ENCODE results near the gene TOP1. TPM values are rescaled to one million over a fixed set of nuclear protein-coding genes. Genes with fewer than 3 reads are reported as not detected.
"Not testable (repeated sequence)": the region's sequence is repeated elsewhere in the genome, so short reads cannot be mapped to it uniquely, and the experiment has no call there.

The TOP1 gene
- total RNA-seq, 1 experiment from 2014 or later, result 14.3 TPM

DNA sequence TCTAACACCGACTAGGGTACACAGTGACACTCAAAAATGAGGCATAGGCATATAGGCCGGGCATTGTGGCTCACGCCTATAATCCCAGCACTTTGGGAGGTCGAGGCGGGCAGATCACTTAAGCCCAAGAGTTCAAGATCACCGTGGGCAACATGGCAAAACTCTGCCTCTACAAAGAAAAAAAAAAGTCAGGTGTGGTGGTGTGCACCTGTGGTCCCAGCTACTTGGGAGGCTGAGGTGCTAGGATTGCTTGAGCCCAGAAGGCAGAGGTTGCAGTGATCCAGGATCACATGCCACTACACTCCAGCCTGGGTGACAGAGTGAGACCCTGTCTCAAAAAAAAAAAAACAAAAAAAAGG, 24.7 kb upstream of the TOP1 start:
- DNase-seq (ENCODE audit: low spot score), result not testable (repeated sequence)

DNA sequence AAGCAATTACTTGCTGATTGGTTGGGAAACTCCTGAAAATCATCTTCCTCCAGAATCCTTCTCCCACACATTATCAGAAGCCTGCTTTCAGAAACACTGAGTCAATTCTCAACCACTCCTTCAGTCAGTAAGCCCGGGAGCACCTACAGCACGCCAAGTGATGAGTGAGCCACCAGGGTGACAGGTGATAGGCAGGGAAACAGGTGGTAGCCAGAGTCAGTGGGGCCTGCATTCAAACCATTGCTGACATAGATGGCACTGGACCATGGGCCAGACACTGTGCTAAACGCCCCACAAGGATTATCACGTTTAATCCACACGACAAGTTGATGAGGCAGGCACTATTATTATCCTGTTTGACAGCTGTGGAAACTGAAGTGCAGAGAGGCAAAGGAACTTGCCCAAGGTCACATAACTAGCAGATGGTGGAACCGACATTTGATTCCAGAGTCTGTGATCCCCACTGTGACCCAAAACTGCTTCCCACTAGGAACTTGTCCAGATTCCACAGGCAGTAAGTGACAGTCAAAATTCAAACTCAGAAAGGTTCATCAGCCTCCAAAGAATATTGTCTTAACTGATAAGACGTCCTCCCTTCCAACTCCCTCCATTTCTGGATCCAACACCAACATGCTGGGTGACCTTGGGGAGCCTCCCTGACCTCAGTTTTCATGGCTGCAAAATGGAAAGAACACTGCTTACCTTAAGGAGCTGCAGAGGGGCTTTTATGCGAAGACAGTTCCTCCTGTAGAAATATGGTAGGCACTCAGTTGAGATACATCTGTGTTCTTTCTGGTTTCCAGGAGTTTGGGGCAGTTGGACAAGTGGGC, 23.9 kb upstream of the TOP1 start:
- no peak for DNase-seq (ENCODE audit: low spot score)

DNA sequence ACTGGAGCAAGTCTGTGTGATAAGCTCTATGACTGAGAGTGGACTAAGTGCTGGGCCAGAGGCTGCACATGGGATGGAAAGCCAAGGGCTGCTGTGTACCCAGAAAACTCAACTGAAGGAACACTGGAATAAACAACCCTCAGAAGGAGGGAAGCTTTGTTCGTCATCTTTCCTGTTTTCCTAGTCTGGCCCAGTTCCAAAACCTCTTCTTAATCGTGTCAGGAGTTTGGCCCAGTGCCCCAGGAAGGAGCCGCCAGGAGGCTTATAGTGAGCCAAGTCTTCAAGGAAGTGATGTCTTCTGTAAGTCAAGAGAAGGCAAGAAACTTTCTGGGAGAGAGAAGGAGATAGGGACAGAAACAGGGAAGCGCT, 23.3 kb upstream of the TOP1 start:
- peak; percentile 91 for DNase-seq (ENCODE audit: low spot score)

DNA sequence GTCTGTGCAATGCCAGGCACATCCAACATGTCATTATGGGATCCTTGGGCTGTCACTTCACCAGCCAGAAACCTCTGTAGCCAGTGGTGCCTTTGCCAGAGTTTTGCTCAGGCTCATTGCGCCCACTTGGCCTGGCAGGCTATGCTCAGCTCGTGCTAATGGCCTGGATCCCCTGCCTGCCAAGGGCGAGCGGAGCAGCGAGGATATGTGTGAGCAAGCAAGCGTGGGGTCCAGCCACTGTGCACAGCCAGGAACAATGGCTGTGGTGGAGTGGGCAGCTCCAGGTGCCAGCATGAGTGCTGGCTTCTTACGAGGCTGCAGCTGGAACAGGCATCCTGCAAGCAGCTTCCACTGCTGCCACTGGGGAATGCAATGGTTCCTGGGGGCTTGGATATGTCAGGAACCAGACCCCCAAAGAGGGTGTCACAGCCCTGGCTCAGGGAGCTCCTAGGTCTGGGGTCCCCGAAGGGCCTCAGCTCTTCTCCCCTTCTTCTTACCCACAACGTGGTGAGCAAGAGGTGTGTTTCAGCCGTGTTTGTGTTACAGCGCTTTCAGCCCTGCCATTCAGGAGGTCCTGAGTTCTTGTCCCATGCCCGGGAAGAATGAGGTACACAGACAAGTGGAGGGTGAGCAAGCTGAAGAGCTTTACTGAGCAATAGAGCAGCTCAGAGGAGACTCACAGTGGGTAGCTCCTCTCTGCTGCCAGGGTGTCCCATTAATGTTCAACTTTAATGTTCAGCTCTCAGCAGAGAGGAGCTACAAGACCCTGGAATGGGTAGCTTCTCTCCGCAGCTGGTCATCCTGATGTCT, 22.3 kb upstream of the TOP1 start:
- DNase-seq (ENCODE audit: low spot score), result no peak

DNA sequence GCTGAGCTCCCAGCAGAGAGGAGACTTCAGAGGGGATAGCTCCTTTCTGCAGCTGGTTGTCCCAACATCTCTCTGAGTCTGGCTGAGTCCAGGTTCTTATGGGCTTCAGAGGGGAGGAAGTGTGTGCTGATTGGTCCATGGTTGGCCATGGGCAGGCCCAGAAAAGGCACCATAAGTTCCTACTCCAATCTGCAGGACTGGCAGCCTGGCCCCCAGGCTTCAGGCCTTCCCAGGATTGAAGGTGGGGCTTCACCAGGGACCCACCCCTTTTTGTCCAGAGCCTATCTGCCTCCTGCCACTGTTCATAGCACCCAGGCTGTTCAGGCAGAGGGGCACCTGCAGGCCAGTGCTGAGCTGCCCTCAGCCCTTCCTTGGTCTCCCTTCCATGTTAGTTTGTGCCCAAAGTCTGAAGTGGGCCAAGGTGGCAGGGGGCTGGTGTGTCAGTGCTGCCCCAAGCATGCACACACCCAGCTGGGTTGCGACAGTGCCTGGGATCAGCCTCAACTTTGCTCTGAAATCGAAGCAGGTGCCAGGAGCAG, 21.6 kb upstream of the TOP1 start:
- no peak for DNase-seq (ENCODE audit: low spot score)

DNA sequence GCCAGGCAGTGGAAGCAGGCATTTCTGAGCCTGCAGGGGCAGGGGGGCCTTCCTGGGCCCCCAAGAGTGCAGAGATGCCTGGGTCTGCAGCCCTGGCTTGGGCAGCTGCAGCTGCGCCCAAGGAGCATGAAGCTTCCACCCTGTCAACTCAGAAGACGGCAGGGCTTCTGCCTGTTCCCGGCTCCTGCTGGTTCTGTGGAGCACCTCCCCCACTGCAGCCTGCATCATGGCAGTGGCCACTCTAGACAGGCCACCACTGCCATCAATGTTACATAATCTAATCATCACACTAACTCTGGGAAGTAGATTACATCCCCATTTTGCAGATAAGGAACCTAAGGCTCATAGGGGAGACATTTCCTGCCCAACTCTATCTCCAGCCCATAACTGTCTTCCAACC, 21.1 kb upstream of the TOP1 start:
- no peak for DNase-seq (ENCODE audit: low spot score)

DNA sequence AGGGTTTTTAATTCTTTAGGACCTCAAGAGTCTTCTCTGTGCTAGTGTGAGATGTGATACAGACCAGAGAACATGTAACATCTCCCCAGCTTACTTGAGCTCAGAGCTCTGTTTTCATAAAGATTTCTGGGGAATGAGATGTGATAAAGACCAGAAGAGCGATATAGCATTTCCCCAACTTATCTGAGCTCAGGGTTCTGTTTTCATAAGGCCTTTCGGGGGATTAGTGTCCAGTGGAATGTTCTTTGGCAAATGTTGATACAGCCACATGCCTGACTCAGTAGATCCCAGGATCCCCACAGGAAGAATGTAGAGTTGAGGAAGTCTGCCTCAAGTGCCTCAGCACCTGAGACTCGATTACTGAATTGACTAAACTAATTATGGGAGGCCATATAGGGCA, 18.7 kb upstream of the TOP1 start:
- DNase-seq (ENCODE audit: low spot score), result no peak

DNA sequence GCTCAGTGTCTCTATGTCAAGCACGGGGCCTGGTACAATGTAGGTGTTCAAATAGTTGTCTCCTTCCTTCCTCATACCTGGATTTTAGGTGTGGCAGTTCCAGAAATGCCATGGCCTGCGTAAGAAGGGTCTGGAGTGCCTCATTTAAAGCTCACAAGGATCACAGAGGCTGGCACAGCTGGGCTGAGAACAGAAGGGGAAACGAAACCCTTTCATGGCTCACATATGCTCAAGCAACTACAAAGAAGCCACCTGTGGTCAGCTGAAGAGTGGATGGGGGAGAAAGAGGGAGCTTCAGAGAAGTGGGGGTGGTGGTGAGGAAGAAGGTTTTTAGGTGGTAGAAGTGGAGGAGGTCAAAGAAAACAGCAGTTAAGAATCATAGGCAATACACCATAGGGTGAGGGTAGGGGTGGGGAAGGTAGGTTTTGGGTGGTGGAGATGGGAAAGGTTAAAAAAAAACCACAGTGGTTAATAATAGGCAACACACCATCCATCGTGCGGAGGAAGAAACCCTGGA, 17.0 kb upstream of the TOP1 start:
- DNase-seq (ENCODE audit: low spot score), result no peak

DNA sequence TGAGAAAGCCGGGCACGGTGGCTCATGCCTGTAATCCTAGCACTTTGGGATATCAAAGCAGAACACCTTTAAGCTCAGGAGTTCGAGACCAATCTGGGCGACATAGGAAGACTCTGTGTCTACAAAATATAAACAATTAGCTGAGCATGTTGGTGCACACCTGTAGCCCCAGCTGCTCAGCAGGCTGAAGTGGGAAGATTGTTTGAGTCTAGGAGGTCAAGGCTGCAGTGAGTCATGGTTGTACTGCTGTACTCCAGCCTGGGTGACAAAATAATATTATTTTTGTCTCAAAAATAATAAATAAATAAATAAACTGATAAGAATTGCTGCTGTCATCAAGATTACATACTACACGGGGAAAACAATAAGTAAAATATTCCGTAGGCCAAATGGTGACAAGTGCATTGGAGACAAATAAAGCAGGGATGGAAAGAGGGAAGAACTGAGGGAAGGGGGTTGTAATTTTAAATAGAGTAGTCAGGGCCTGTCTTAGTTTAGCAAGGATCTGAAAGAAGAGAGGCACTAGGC, 14.0 kb upstream of the TOP1 start:
- DNase-seq (ENCODE audit: low spot score), result no peak

DNA sequence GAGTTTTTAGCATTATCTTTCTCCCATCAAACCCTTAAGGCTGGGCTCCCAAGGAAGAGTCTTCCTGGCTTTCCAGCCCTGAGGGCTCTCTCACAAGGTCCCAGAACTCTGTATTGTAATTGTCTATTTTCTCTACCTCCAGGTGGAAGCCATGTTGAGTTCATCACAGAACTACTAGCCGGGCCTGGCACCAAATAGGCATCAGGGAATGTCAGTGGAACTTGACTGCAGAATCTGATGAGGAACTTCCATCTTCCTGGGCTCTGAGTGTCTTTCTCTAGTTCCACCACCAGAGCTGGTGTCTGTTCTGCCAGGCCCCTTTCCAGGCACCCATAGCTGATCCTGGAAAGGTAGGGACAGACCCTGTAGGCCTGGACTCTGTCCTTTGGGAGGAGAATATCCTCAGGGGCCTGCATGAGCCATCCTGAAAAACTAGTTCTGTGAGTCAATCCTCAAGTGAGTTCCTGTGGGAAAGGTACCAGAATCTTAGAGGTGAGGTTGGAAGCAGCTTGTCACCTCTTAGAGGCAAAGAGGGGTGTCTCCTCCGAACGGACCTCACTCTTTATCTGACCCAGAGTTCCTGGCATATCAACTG, 11.1 kb upstream of the TOP1 start:
- no peak for DNase-seq (ENCODE audit: low spot score)

DNA sequence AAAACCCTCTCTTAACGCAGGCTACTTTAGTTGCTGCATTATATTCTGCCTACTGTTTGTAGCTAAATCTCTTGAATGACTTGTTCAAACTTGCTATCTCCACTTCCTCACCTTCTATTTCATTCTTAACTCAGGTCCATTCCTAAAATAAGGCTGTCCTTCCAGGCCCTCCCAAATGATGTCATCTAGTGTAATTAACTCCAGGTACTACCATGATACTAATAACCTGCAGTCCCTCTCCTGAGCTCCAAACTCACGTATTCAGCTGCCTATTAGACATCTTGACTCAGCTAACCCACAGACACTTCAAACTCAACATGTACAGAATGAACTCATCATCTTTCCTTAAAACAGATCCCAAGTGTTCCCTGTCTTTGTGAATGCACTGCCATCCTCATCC, 10.5 kb upstream of the TOP1 start:
- DNase-seq (ENCODE audit: low spot score), result no peak

DNA sequence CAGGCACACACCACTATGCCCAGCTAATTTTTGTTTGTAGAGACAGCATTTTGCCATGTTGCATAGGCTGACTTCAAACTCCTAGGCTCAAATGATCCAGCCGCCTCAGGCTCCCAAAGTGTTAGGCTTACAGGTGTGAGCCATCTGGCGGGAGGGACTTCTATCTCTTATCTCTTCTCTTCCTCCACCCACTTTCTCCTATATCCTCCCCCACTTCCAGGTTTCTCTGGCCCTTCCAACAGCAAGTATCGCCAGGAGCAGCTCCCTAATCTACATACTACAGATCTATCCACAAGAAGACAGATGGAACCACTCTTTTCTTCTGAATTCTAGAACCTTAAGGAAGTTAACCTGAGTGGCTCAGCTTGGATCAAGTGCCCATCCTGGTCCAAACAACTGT, 5.1 kb upstream of the TOP1 start:
- no peak for DNase-seq (ENCODE audit: low spot score)

DNA sequence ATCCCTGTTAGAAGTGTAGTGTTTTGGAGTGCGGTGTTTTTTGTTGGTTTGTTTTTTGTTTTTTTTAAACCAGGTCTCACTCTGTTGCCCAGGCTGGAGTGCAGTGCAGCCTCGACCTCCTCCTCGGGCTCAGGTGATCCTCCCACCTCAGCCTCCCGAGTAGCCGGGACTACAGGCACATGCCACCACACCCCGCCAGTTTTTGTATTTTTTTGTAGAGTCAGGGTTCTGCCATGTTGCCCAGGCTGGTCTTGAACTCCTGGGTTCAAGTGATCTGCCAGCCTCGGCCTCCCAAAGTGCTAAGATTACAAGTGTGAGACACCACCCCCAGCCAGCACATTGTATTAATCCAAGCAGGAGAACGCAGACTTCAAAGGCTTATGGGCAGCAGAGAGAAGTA, 1.3 kb upstream of the TOP1 start:
- DNase-seq (ENCODE audit: low spot score), result no peak

DNA sequence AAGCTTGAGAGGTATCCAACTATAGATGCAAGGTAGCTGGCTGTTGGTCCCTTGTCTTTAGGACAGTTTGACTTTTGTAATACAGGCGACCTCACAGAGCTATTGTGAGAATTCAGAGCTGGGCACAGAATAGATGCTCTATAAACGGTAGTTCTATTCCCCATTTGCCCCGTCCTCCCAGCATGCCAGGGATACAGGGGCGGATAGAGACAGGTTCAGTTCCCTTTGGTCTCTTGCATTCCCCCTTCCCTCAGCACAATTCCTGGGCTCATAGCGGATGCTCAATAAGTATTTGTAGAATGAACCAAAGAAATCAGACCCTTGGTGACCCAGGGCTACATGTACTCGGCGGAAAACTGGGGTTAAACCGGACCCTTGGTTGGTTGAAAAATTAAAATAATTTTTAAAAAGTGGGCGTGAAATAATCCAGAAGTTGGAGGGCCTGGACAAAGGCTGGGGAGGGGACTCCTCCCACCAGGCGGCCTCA, 707 bp upstream of the TOP1 start:
- DNase-seq (ENCODE audit: low spot score), result no peak

DNA sequence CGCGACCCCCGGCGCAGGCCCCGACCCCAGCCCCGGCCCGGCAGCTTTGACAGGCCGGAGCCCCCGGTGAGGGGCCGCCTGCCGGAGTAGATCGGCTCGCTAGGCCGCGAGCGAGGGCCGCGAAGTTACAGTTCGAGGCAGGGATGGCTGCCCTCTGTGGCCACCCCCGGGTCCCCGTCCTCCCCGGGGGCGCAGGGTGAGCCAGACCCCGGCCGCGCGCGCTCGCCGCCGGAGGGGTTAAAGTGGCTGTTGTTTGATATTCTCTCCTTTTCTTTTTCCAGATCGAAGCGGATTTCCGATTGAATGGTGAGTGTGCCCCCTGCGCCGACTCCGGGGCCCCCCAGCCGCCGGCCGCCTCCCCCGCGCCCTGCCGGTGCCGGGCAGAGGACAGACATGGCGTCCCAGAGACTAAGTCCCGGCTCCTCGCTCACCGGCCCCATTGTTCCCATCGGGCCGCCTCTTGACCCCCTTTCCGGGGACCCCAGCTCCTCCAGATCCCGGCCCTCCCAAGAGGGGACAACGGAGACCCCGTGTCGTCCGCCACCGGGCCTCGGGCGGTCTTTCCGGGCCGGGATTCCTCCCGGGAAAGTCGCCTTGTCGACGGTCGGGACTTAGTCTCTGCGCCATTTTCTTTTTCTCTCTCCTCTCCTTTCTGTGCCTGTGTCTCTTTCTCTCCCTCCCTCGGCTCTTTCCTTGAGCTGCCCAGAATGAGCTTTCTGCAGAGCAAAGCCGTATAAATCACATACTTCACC, 704 bp downstream of the TOP1 start:
- DNase-seq (ENCODE audit: low spot score), result no peak

DNA sequence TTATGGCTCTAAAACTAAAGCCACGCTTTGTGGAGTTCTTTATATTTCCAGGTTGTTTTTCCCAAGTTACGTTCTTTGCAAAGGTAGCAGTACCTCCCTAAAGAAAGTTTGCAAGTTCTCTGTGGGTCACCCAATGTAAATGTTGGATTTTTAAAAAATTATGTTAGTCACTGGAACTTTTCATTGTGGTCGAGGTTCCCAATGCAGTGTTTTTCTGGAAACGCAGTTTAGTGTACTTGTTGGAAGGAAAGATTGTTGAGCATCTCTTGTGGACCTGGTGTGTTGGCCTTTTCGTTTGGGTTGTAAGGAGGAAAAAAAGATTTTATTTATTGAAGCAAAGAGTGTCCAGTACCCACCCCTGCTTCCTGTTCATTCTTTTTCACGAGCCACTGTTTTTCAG, 1.4 kb downstream of the TOP1 start:
- DNase-seq (ENCODE audit: low spot score), result no peak

DNA sequence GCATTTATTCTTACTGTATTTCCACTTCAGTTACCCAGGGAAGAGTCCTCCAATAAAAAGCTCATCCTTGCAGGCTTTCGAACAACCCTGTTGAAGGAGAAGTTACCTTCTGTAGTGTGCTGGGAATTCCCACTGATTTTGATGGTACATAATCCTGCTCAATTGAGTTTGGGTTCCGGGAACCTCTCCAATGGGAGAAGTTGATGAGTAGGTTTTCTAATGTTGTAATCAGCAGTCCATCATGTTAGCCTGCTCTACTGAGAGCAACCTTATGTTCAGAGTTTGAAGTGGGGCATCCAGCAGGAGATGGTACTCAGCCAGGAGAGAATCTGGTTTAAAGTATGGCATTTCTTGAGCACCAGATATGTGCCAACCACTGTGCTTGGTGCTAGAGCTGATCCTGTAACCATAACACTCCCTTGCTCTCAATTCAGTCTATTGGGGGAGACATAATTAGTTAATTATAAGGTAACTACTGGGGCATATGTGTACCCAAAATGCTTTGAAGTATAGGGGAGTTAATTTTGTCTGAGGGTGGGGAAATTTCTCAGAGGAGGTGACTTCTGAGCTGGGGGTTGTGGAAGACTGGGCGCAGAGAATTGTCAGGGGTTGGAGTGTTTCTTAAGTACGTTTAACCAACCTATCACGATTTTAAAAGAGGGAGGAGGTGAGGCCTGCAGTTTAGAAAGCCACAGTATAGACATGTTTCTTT, 2.1 kb downstream of the TOP1 start:
- no peak for DNase-seq (ENCODE audit: low spot score)

DNA sequence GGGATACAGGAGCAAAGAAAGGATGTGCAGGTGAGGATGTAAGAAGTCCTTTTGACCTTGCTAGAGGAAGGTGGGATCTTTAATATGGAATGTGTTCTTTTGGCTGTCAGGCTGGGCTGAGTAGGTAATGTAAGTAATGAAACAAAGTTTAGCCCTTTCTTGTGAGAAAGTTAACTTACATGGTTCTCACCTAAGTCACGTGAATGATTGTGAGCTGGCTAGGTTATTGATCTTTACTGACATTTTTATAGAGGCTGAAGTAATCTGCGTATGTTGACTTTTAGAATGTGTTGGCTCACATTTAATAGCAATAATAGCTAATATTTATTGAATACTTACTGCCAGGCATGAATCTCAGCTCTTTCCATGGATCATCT, 2.6 kb downstream of the TOP1 start:
- DNase-seq (ENCODE audit: low spot score), result no peak

DNA sequence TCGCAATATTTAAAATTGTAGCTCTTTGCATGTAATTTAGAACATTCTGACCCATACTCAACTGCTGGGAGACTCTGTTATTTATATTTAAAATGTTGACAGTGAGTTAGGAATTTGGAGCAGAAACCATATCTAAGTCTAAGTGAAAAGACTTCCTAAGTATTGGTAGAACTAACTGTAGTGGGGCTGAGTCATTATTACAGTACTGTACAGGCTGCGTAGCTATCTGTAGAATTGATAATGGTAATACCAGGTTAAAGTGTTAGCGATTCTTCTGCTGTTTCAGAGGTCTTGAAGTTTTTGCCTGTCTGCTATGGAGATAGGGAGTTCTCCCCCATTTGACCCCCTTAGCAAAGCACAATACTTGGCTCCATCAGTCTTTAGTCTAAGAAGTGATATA, 3.6 kb downstream of the TOP1 start:
- DNase-seq (ENCODE audit: low spot score), result no peak

DNA sequence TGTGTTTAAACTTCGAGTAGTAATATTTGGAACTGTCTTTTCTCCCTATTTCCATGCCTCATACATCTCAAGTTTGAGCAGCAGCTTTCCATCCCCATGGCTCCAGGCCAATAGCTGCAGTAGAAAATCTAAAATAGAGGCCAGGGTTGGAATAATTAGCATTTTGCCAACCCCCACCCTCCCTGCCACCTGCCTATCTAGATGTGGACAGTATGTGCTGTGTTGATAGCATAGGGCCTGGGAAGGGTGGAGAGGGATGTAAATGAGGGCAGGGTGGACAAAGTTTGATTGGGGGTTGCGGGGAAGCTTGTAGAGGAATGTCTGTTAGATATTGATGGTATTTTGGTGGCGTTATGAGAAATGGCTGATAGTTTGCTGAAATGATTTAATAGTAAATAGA, 5.6 kb downstream of the TOP1 start:
- no peak for DNase-seq (ENCODE audit: low spot score)

DNA sequence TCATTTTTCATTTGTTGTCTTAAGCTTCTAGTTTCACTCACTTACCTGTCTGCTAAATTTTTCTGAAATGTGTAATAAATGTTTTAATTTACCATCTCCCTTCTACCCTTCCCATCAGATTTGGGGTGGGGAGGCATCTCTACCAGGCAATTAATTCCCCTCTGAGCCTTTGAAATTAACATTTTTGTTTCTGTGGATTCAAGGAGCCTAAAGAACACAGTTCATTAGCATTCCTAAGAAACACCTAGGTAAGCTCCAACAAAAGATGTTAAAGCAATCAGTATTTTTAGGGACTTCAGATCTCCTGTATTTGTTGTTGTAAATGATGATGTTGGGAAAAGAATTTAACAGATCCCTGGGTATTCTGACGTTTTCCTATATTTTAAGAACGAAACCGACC, 6.6 kb downstream of the TOP1 start:
- no peak for DNase-seq (ENCODE audit: low spot score)

Data from H4 (cell line).